T-helper 22 cell (primary cell): ENCODE results near the gene ARID3A.

Experiments used
- DNase-seq: peaks from one replicate; pipeline ENCODE4 v3.0.0-alpha.2; 2020; ENCODE audit warnings: low read depth

The ARID3A gene

DNA sequence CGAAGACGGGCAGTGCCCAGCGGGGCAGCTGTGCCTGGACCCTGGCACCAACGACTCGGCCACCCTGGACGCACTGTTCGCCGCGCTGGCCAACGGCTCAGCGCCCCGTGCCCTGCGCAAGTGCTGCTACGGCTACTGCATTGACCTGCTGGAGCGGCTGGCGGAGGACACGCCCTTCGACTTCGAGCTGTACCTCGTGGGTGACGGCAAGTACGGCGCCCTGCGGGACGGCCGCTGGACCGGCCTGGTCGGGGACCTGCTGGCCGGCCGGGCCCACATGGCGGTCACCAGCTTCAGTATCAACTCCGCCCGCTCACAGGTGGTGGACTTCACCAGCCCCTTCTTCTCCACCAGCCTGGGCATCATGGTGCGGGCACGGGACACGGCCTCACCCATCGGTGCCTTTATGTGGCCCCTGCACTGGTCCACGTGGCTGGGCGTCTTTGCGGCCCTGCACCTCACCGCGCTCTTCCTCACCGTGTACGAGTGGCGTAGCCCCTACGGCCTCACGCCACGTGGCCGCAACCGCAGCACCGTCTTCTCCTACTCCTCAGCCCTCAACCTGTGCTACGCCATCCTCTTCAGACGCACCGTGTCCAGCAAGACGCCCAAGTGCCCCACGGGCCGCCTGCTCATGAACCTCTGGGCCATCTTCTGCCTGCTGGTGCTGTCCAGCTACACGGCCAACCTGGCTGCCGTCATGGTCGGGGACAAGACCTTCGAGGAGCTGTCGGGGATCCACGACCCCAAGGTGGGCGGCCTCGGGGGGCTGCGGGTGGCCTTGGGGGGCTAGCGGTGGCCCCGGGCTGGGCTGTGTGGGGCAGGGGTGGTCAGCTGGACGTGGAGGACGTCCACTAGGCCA lies 79.2 kb downstream of the ARID3A start:
- DNase-seq, result no peak

DNA sequence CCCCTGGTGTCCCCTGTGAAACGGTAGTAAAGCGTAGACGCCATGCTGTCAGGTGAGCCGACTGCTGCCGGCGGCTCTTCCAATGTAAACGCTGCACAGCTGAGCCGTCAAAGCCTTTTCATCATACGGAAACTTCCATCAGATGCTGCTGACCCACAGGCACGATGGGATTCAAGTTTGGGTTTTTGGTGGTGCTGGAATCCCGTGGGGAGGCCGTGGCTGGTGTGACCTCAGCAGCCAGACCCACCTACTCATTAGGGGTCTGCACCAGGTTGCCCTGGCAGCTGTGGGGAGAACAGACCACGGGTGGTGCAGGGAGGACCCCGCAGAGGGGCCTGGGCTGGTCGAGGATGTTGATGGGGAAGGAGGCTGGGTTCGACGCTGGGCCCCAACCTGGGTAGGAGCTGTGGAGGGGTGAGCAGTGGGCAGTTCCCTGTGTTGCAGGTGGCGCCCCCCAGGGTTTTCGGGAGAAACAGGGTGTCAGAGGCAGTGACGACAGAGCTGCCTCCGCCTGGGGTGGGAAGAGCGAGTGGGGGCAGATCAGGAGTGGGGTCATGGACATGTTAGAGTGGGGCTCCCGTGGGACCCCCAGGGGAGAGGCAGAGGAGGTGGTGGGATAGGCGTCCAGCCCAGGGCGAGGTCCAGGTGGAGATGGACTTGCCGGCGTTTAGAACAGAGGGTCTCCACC lies 81.0 kb downstream of the ARID3A start:
- no peak for DNase-seq

DNA sequence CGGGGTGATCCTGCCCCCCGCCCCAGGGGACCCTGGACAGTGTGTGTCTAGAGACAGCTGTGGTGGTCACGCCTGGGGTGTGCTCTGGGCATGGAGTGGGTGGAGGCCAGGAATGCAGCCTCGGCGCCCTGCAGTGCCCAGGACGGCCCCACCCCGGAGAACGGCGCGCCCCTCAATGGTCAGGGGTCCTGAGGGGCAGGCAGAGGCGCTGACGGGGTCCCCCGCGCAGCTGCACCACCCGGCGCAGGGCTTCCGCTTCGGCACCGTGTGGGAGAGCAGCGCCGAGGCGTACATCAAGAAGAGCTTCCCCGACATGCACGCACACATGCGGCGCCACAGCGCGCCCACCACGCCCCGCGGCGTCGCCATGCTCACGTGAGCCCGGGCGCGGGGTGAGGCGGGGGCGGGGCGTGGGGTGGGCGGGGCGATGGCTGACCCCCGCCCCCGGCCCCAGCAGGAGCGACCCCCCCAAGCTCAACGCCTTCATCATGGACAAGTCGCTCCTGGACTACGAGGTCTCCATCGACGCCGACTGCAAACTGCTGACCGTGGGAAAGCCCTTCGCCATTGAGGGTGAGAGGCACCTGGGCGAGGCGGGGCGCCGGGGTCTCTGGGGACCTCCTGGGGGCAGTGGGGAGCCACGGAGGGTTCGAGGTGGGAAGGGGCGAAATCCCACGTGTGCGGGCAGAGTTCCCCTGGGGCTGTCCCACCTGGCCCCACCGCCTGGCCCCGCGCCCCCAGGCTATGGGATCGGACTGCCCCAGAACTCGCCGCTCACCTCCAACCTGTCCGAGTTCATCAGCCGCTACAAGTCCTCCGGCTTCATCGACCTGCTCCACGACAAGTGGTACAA lies 81.8 kb downstream of the ARID3A start:
- DNase-seq, result no peak

DNA sequence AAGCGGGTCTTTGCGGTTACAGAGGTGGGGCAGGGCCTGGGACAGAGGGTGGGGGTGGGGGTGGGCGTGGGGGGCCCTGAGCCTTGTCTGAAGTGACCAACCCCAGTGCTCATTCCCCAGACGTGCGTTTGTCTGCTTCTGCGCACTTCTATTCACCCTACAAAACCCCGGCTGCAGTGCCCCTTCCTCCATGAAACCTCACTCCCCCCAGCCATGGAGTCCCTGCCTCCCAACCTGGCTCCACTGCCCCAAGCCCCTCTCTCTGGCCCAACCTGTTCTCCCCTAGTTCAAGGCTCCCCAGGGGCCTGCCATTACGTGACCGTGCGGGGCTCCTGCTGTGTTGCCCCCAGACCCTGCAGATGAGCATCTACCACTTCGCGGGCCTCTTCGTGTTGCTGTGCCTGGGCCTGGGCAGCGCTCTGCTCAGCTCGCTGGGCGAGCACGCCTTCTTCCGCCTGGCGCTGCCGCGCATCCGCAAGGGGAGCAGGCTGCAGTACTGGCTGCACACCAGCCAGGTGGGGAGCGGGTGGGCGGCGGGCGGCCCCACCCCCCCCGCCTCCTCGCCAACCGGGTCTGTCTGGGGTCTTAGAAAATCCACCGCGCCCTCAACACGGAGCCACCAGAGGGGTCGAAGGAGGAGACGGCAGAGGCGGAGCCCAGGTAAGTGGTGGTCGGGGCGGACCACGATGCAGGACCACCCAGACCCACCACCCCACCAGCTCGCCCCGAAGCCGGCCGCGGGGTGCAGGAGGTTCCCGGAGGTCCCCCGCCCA lies 82.6 kb downstream of the ARID3A start:
- no peak for DNase-seq

DNA sequence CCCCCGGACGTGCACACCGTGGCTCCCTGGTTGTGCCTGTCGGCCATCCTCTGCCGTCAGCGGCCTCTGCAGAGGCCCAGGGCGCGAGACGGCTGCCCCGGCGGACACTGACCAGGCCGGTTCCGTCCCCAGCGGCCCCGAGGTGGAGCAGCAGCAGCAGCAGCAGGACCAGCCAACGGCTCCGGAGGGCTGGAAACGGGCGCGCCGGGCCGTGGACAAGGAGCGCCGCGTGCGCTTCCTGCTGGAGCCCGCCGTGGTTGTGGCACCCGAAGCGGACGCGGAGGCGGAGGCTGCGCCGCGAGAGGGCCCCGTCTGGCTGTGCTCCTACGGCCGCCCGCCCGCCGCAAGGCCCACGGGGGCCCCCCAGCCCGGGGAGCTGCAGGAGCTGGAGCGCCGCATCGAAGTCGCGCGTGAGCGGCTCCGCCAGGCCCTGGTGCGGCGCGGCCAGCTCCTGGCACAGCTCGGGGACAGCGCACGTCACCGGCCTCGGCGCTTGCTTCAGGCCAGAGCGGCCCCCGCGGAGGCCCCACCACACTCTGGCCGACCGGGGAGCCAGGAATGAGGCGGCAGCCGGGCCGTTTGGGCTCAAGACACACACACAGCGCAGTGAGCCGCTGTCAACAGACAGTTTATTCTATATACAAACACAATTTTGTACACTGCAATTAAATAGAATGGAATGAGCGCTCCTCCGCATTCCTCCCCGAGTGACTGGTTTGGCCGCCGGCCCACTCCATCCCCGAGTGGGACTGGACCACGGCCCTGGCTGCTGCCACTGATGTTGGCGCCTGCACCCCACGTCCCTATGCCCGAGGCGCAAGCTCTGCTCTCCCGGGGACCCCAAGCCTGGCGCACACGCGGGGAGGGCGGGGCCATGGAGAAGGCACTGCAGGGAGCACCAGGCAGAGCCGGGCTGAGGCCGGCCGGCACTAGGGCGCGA lies 83.5 kb downstream of the ARID3A start:
- DNase-seq, result no peak

DNA sequence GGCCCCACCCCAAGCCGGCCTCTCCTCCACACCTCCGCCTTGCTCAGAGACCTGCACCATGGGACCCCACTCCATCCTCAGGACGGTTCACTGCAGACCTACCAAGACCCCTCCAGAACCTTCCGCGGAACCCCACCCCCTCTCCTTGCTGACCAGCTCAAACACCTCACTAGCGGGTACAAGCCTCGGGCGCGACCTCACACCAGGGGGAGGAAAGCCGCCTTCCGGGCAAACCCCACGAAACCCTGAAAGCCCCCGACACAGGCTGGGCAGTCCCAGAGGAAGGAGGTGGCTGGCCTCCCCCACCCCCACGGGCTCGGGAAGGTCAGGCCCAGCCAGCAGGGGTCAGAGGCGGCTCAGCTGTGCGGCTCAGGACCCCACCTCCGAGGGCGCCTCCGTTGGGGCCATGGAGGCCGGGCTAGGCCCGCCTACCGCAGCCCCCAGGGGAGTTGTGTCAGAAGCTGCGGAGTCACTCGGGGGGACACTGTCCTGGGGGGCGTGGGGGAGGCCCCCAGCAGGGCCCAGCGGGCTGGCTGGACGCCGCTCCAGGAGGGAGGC lies 84.2 kb downstream of the ARID3A start:
- no peak for DNase-seq

DNA sequence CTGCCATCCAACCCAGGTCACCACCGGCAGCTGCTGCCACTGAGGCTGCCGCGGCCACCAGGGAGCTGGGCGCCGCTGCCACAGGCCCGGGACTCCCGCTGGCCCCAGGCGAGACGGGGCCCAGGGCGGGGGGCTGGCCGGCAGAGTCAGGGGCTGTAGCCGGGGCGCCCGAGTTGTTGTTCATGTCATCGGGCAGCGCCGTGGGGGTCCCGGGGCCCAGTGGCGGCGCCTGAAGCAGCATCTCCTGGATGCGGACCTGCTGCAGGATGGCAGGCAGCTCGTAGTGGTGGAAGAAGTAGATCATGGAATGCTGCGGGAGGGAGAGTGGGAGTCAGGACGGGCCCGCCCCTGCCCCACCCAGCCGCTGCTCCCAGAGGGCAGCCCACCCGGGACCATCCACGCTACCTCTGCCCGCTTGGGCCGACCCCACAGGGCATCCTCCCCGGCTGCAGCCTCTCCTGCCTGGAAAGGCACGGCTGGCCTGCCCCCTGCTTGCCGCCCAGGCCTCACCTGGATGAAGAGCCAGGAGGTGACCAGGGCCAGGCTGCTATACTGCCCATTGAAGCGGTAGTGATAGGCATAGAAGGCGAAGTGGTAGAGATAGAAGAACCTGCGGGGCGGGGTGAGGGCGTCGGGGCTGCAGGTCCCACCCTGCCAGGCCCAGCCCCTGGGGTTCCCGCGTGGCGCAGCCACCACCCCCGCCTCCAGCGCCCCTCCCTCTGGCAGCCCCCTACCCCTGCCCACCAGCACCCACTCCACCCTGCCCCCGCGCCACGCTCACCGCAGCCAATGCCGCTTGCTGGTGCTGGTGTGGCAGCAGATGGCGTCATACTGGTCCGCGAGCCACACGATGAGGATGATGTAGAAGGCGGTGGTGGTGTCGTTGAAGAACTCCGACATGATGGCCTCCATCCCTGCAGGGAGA lies 85.0 kb downstream of the ARID3A start:
- no peak for DNase-seq

DNA sequence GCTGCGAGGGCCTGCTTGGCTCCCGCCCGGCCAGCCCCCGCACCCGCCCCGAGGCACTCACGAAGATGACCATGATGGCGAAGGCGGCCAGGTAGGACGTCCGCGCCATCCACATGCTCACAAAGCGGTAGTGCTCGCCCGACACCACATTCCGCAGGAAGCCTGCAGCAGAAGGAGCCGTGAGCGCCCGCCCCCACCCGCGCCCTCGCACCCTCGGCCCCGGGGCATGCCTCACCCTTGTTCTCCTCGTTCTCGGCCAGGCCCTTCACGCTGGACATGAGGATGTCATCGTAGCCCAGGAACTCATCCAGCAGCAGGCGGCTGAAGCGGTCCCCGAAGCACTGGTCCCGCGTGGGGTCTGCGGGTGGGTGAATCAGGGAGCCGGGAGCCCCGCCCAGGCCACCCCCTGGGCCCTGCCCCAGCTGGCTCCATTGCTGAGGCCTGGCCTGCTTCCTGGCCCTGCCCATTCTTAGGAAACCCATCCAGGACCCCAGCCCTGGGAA lies 86.0 kb downstream of the ARID3A start:
- no peak for DNase-seq

DNA sequence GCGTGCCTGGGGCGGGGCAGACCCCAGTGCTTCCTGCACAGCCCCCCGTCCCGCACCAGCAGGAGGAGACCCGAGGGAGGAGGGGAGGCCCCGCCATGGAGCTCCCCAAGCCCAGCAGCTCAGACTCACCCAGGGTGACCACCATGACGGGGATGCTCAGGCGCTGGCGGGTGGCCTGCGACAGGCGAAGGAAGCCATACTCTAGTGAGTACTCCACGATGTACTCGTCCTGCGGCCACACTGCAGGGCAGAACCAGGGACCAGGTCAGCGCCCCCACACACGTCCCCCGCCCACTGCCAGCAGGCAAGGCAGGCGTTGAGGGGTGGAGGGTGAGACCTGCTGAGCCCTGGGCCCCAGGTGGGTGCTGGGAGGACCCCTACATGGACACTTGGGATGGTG lies 86.5 kb downstream of the ARID3A start:
- DNase-seq, result no peak

DNA sequence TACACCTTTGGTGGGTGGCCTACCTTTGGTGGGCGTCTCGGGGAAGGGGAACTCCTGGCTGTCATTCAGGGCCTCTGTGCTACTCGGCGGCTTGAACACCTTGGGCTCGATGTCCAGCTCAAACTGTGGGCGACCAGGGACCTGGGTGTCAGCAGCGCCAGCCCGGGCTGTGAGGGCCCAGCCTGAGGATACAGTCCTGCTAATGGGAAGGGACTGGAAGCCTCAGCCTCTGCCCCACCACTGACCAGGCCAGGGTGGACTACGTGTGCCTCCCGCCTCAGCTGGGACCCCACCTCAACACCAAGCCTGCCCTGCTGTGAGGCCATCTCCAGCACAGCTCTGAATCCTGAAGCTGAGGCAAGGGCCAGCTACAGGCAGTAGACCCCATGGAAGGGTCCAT lies 87.4 kb downstream of the ARID3A start:
- no peak for DNase-seq

DNA sequence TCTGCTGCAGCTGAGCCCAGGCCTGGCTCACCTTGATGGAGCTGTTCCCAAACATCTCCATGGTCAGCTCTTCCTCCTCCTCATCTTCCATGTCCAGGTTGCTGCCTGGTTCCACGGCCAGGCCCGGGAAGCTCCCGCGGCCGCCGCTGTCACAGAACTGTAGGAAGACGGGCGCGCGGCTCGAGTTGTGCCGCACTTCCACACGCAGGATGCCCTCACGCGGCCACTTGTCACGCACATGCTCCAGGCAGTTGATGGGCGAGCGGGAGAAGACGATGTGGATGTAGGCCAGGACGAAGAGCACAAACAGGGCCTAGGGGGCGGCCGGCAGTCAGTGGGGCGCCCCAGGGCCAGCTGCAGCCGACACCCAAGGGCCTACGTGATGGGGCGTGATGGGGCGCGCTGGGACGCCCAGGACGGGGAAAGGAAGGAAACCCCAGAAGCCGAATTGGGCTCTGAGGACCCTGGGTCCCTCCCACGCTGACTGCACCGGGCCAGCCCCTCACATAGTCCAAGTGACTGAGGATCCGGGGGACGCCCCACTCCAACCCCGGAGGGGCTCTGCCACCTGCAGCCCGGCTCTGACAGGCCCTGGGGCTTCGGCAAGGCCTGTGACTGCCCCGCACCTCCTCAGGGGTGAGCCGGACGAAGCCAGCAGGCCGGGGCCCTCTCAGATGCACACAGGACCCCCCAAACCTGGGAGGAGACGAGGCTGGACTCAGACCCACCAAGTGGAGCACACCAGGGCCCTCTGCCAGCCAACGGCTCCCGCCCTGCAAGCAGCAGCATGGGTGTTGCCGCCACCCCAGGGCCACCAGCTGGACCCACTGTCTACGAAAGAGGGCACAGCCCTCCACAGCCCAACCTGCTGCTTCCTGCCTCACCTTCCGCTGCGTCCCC lies 88.6 kb downstream of the ARID3A start:
- no peak for DNase-seq

DNA sequence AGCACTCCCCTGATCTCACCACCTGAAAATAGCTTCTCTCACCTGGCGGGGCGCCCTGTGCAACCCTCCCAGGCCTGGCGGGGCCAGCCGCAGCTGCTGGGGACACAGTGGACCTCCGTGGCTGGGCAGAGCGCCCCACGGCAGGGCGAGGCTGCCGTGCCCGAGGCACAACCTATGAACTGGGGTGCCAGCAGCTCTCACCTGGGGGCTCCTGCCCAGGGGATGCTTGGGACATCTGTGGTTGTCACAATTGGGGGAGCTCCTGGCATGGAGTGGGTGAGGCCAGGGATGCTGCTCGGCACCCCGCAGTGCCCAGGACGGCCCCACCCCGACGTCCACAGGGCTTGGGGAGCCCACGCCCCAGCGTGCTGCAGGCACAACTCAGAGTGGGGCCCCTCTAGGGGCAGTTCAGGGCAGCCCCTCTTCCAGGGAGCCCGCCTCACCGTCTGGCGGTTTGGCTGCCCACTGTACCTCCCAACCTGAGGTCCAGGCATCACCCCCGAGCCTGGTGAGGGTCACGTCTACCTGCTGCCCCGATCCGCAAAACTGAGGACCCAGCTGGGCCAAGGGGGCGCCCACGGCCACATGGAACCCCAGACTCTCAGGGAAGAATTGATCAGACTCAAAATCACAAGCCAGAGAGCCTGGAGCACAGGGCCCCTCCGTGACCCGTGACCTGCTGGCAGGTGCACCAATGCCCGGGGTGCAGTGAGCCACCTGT lies 89.4 kb downstream of the ARID3A start:
- no peak for DNase-seq

DNA sequence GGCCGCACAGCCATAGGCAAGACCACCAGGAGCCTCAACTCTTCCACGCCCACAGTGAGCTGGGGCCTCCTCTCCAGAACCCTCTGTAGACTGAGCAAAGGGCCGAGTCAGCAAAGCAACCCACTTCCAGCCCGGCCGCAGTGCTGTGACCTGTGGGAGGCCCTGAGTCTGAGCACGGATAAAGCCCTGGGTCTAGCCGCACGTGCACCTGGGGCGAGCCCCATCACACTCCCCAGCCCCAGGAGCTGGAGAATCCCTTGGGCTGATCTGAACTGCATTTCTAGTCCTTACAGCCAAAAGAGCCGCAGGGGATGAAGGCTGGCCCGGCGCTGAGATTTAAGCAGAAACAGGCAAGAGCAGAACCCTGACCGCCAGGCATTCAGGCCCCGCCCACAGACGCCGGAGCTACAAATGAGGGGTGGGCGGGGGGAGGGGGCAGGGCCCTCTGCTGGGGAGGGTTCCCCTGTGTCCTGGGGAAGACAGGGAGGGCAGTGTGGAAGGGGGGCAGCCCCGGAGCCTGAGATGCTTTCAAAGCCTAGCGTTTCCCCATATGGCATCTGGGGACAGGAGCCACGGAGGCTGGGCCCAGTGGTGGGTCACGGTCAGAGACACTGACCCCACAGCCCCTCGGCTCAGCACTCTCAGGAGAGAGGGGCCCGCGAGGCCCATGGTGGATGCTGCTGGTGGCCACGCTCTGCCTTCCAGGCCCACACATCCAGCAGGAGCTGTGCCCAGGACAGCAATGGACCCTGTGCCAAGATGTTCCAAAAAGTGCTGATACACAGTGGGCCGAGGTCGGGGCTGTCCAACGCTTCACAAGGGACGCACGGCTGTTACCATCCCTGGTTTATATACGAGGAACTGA lies 90.2 kb downstream of the ARID3A start:
- DNase-seq, result no peak

DNA sequence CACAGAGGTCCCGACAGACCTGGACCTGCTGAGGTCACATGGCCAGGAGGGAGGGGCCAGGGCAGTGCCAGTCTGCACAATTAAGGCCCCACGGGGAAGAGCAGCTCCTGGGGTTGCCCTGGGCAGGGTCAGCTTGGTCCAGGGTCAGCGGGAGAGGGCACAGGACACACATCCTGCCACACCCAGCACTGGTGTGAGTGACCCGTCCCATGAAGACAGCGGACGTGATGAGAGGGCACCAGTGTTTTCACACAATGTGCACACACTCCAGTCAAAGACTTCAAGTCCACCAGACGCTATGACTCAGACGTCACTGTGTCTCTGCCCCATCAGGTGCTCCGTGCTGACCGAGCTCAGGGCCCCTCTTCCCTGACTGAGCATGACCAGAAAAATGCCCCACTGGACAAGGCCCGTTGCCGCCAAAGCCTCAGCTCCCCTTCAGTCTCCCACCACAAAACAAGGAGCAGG lies 90.8 kb downstream of the ARID3A start:
- no peak for DNase-seq

DNA sequence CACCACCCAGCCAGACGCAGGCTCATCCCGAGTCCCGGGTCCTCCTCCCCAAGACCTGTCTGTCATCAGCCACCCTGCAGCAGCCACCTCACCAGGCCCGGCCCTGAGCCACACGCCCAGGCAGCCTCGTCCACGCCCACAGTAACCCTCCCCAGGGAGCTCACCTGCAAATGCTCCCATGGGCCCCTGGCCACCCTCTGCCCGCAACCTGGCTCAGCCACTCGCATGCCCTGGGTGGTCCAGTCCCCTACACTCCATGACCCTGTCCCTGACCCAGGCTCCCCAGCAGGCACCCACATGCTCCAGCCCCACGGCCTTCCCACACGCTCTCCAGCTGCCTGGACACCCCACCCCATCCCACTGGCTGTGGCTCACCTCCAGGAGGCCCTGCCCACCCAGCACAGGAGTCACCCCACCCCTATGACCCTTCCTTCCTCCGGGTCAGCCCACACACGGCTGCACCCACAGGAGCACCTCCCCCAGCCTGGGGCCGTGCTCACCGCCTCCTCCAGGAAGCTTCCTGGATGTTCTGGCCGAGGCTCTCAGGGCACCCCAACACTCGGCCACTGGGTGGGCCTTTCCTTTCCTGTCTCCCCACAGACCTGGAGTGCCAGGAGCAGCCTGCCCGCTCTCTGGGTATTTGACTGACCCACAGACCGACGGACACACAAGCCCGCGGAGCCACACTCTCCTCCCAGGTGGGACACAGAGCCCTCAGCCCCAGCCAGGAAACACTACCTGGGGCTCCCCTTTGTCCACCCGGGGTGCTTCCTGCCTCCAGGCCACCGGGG lies 91.5 kb downstream of the ARID3A start:
- no peak for DNase-seq
